Left colon (tissue), 2 donors: ENCODE results near the gene SH3GL3. TPM values are rescaled to one million over a fixed set of nuclear protein-coding genes. Genes with fewer than 3 reads are reported as not detected.

ENCODE experiments used
- ATAC-seq: fragments of 200-7000 bp; cut with Tn5 transposase; one replicate; pipeline ENCODE4 v1.9.1; 2020; ENCODE audit warnings: mild to moderate bottlenecking, moderate library complexity
- DNase-seq, 2 donors: peaks; one replicate each; pipeline ENCODE4 v3.0.0-alpha.2; 2020
- intact Hi-C, 2 donors: fragments of 100-400 bp; cut with DNase I in 1 of 2; cut with micrococcal nuclease in 1 of 2; formaldehyde crosslinking; loops; one replicate each; pipeline versions ENCODE4 v1.11.2 to v1.14.0; 2022; cut with DNase I, micrococcal nuclease
- total RNA-seq, 2 donors: library from RNA; stranded (reverse); fragmentation: NEBNext Ultra II Directional; extraction: Animal tissue kit (Norgen Biotek cat#: 25700); gene quantifications; one replicate each; pipeline ENCODE4 v1.2.1, GENCODE V29; 2021
- donor health status: DM: no; HTN: no; CAD: no.
- donor health status: DM: yes; HTN: yes; CAD: no.

Gene SH3GL3
- total RNA-seq, 2 donors from 2014 or later, result 0.14 TPM; not detected in 1

GRCh38 chr15:83449937-83450506 is 2.9 kb downstream of the SH3GL3 start:
- no peak for DNase-seq
- ATAC-seq, result no peak
- intact Hi-C loops, result no loop called here

GRCh38 chr15:83457149-83457548 is 10.0 kb downstream of the SH3GL3 start:
- intact Hi-C loops, result no loop called here
- DNase-seq (no peak), ATAC-seq (no peak)

GRCh38 chr15:83458381-83458780 is 11.2 kb downstream of the SH3GL3 start:
- DNase-seq, result no peak
- intact Hi-C loops, result no loop called here
- no peak for ATAC-seq

GRCh38 chr15:83462026-83462425 is 14.9 kb downstream of the SH3GL3 start:
- intact Hi-C loops, result no loop called here
- no peak for ATAC-seq
- no peak for DNase-seq

GRCh38 chr15:83462953-83463433 is 15.9 kb downstream of the SH3GL3 start:
- DNase-seq (no peak), ATAC-seq (no peak)
- intact Hi-C loops, result no loop called here

GRCh38 chr15:83470887-83471286 is 23.7 kb downstream of the SH3GL3 start:
- ATAC-seq (no peak), DNase-seq (no peak)
- intact Hi-C loops, result no loop called here

- no peak for ATAC-seq
- intact Hi-C loops, result no loop called here
- no peak for DNase-seq
Measured at GRCh38 chr15:83471307-83471866, 24.2 kb downstream of the SH3GL3 start.

- intact Hi-C loops, result no loop called here
- DNase-seq (no peak), ATAC-seq (no peak)
Measured at GRCh38 chr15:83472151-83472550, 25.0 kb downstream of the SH3GL3 start.

- DNase-seq, result no peak
- no peak for ATAC-seq
- intact Hi-C loops, result no loop called here
Measured at GRCh38 chr15:83472797-83473196, 25.7 kb downstream of the SH3GL3 start.

- no peak for ATAC-seq
- no peak for DNase-seq
- intact Hi-C loops, result no loop called here
Measured at GRCh38 chr15:83474578-83474977, 27.4 kb downstream of the SH3GL3 start.

- no peak for ATAC-seq
- intact Hi-C loops, result no loop called here
Measured at GRCh38 chr15:83475551-83475950, 28.4 kb downstream of the SH3GL3 start.

GRCh38 chr15:83476066-83476465 is 28.9 kb downstream of the SH3GL3 start:
- intact Hi-C loops, result no loop called here
- ATAC-seq (no peak), DNase-seq (no peak)

More at GRCh38 chr15:83475551-83475950, 28.4 kb downstream of the SH3GL3 start:
- DNase-seq, result no peak

- ATAC-seq (no peak), DNase-seq (no peak)
- intact Hi-C loops, result no loop called here
Measured at GRCh38 chr15:83476708-83477107, 29.6 kb downstream of the SH3GL3 start.

GRCh38 chr15:83477172-83477807 is 30.1 kb downstream of the SH3GL3 start:
- no peak for DNase-seq
- intact Hi-C loops, result no loop called here
- no peak for ATAC-seq

- no peak for DNase-seq
- ATAC-seq, result no peak
- intact Hi-C loops, result no loop called here
Measured at GRCh38 chr15:83477808-83478537, 30.8 kb downstream of the SH3GL3 start.

GRCh38 chr15:83483612-83484011 is 36.5 kb downstream of the SH3GL3 start:
- intact Hi-C loops, result no loop called here
- DNase-seq (no peak), ATAC-seq (no peak)

- ATAC-seq (no peak), DNase-seq (no peak)
- intact Hi-C loops, result no loop called here
Measured at GRCh38 chr15:83484636-83485035, 37.5 kb downstream of the SH3GL3 start.

GRCh38 chr15:83486363-83486762 is 39.2 kb downstream of the SH3GL3 start:
- ATAC-seq, result no peak
- intact Hi-C loops, result no loop called here
- no peak for DNase-seq

- intact Hi-C loops, result no loop called here
- DNase-seq (no peak), ATAC-seq (no peak)
Measured at GRCh38 chr15:83487519-83487918, 40.4 kb downstream of the SH3GL3 start.

- DNase-seq (no peak), ATAC-seq (no peak)
- intact Hi-C loops, result no loop called here
Measured at GRCh38 chr15:83489690-83490089, 42.5 kb downstream of the SH3GL3 start.
